T-helper 1 cell treated with Interleukin-12 subunit alpha and Interleukin-12 subunit beta and Interleukin-4 antibody, amounts not matched to agents 30 ng/mL and 1 ng/mL, for 36 hours (primary cell): Measurements from ENCODE around the gene PTGDR2. TPM values are rescaled to one million over a fixed set of nuclear protein-coding genes. Genes with fewer than 3 reads are reported as not detected.

Source experiments
- intact Hi-C: fragments of 100-400 bp; cut with micrococcal nuclease; formaldehyde crosslinking; loops from one replicate; pipeline ENCODE4 v1.15.1; 2024
- total RNA-seq: library from RNA; stranded (reverse); gene quantifications from 2 replicates; pipeline ENCODE4 v1.2.3, GENCODE V29; 2022

PTGDR2 gene
- total RNA-seq, 1 donor from 2014 or later = 0.34 TPM

- intact Hi-C loops = no loop called here
Measured at GRCh38 chr11:60858731-60859464, 3.1 kb upstream of the PTGDR2 start.

- intact Hi-C loops = no loop called here
Measured at GRCh38 chr11:60858236-60858635, 2.5 kb upstream of the PTGDR2 start.

GRCh38 chr11:60857378-60858232, 1.9 kb upstream of the PTGDR2 start:
- intact Hi-C loops = no loop called here

- intact Hi-C loops = no loop called here
Measured at GRCh38 chr11:60854847-60855725, 664 bp downstream of the PTGDR2 start.

- intact Hi-C loops = no loop called here
Measured at GRCh38 chr11:60854140-60854846, 1.5 kb downstream of the PTGDR2 start.

- intact Hi-C loops = no loop called here
Measured at GRCh38 chr11:60852982-60853950, 2.5 kb downstream of the PTGDR2 start.

- intact Hi-C loops = no loop called here
Measured at GRCh38 chr11:60852117-60852981, 3.4 kb downstream of the PTGDR2 start.

GRCh38 chr11:60851327-60852104, 4.2 kb downstream of the PTGDR2 start:
- intact Hi-C loops = no loop called here

- intact Hi-C loops = no loop called here
Measured at GRCh38 chr11:60849641-60850520, 5.9 kb downstream of the PTGDR2 start.

GRCh38 chr11:60848714-60849151, 7.0 kb downstream of the PTGDR2 start:
- intact Hi-C loops = no loop called here

- intact Hi-C loops = no loop called here
Measured at GRCh38 chr11:60847896-60848295, 7.9 kb downstream of the PTGDR2 start.

GRCh38 chr11:60847281-60847680, 8.5 kb downstream of the PTGDR2 start:
- intact Hi-C loops = no loop called here

GRCh38 chr11:60845338-60845737, 10.4 kb downstream of the PTGDR2 start:
- intact Hi-C loops = no loop called here

- intact Hi-C loops = loop anchor here (5.0 kb wide), 3 partner anchors 517 to 1733 kb away; partner anchors contain the start of genes CYB561A3 and TMEM138
Measured at GRCh38 chr11:60844870-60845221, 10.9 kb downstream of the PTGDR2 start.

- intact Hi-C loops = loop anchor here (5.0 kb wide), 3 partner anchors 518 to 1732 kb away; partner anchors contain the start of genes CYB561A3 and TMEM138
Measured at GRCh38 chr11:60844045-60844869, 11.5 kb downstream of the PTGDR2 start.
